ENCODE measurements around the gene COP1. TPM values are rescaled to one million over a fixed set of nuclear protein-coding genes. Genes with fewer than 3 reads are reported as not detected.

Gene COP1
- total RNA-seq, 1 donor from 2014 or later, result 47.2 TPM

DNA sequence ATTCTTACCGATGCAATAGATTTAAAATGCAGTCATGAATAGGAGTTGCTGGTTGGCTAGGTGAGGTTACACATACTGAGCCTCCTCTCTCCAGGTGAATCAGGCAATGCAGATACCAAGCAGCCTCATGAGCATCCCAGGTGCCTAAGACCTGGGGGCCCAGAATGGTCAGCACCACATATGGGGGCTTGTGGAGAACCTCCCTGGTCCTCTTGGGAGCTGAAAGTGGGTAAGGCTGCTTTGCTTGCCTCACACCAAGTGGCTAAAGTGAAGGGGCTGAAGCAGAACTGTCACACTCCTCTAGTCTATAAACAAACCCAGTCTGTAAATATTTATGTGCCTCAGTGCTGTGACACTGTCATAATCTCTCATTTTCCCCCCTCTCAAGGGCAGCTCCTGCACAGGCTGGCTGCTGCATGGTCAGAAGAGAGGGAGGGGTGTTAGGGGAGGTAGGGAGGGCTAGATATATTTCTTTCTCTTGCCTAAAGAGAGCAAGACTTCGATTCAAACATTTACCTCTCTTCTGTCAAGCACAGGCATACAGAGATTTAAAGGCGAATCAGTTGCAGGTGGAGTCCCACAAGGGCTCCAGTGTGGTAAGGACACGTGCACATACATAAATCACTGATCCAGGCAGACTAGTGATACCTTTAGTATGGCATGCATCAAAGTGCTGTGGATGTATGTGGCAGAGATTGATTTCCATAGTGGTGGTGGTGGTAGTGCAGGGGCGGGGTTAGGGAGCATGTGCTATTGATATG is 305.8 kb downstream of the COP1 start:
- intact Hi-C loops (cut with micrococcal nuclease), result no loop called here

DNA sequence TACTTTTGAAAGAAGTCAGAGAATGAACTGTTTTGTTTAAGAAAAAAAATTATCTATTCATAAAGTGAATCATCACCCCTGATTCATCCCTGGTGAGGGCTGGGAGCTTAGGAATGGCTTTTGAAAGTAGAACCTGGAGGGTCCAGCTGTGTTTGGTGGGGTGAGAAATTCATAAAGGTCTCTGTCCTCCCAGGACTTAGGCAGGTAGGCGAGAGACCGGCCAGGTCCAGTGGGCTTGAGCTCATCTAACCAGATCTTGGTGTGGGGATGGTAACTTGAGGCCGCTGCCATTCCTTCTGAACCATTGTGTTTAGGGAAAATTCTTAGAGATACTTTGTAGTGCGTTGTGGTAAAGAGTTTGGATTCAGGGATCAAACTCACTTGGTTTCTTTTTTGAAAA is 306.9 kb downstream of the COP1 start:
- intact Hi-C loops (cut with micrococcal nuclease), result no loop called here

DNA sequence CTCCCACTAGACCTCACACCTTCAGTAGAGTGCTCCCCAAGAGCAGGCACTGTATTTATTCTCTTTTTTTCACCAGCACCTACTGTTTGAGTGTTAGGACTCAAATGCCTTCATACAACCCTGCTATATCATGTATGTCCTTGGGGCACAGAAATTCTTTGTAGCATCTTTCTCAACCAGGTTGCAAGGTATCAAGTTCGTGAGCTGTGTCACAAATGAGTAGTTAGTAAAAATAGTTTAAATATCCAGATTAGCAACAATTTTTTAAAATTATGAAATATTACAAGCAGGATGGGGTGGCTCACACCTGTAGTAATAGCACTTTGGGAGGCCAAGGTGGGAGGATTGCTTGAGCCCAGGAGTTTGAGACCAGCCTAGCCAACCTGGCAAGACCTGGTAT is 311.1 kb downstream of the COP1 start:
- intact Hi-C loops (cut with micrococcal nuclease), result no loop called here

Data from T-helper 1 cell treated with Interleukin-12 subunit alpha and Interleukin-12 subunit beta and Interleukin-4 antibody, amounts not matched to agents 30 ng/mL and 1 ng/mL, for 36 hours (primary cell).